ENCODE data around the gene SH3TC1. TPM values are rescaled to one million over a fixed set of nuclear protein-coding genes. Genes with fewer than 3 reads are reported as not detected.
A peak's percentile ranks its signal among the peaks of the same experiment; 100 is the strongest.

Gene SH3TC1
- polyA plus RNA-seq, 1 experiment = 1.2 TPM

- TF ChIP-seq CTCF (IDR thresholded peaks at IDR 0.05; ENCODE audit: insufficient read depth, low read depth, low read length) = no peak
- CTCF ChIA-PET = interaction anchor here (0.7 to 8.9 kb wide), 12 partner anchors 10 to 190 kb away, joined by 3 to 80 read pairs (median 4); no protein-coding TSS in a partner anchor
- Histone ChIP-seq H3K36me3 (ENCODE audit: control insufficient read depth, insufficient read depth, low read length) (no peaks in the 10 kb centered on the region; the same call in 1 of the 2 replicates), H3K27me3 (ENCODE audit: control insufficient read depth, insufficient read depth, low read length) (no peaks in the 10 kb centered on the region), H3K4me3 (ENCODE audit: low read depth, low read length) (no peak overlapping the region)
- POLR2A ChIA-PET = no interaction called here
- no peak for DNase-seq (ENCODE audit: low read depth)
Observed at GRCh38 chr4:8238036-8238511, 39.0 kb downstream of the SH3TC1 start.

GRCh38 chr4:8238515-8239053 is 39.5 kb downstream of the SH3TC1 start:
- Histone ChIP-seq H3K27me3 (ENCODE audit: control insufficient read depth, insufficient read depth, low read length) (no peaks in the 10 kb centered on the region), H3K36me3 (ENCODE audit: control insufficient read depth, insufficient read depth, low read length) (no peaks in the 10 kb centered on the region), H3K4me3 (ENCODE audit: low read depth, low read length) (no peak overlapping the region)
- ChIA-PET POLR2A (no interaction called here), CTCF (interaction anchor here (0.6 to 8.9 kb wide), 8 partner anchors 10 to 190 kb away, joined by 3 to 80 read pairs (median 4); no protein-coding TSS in a partner anchor)
- TF ChIP-seq CTCF (IDR thresholded peaks at IDR 0.05; ENCODE audit: insufficient read depth, low read depth, low read length) = peak; percentile 49
- DNase-seq (ENCODE audit: low read depth) = no peak

GRCh38 chr4:8239226-8239625 is 40.1 kb downstream of the SH3TC1 start:
- H3K27me3 ChIP-seq (ENCODE audit: control insufficient read depth, insufficient read depth, low read length) = no peaks in the 10 kb centered on the region
- ChIA-PET CTCF (interaction anchor here (0.6 to 8.9 kb wide), 5 partner anchors 14 to 169 kb away, joined by 3 to 80 read pairs (median 14); no protein-coding TSS in a partner anchor), POLR2A (no interaction called here)
- no peak for TF ChIP-seq CTCF (IDR thresholded peaks at IDR 0.05; ENCODE audit: insufficient read depth, low read depth, low read length)
- H3K4me3 ChIP-seq (ENCODE audit: low read depth, low read length) = no peak overlapping the region
- DNase-seq (ENCODE audit: low read depth) = no peak
- H3K36me3 ChIP-seq (ENCODE audit: control insufficient read depth, insufficient read depth, low read length) = no peaks in the 10 kb centered on the region

- H3K4me3 ChIP-seq (ENCODE audit: low read depth, low read length) = no peak overlapping the region
- ChIA-PET CTCF (interaction anchor here (1.8 to 8.9 kb wide), 3 partner anchors 61 to 163 kb away, joined by 15 to 80 read pairs (median 36); no protein-coding TSS in a partner anchor), POLR2A (no interaction called here)
- no peak for TF ChIP-seq CTCF (IDR thresholded peaks at IDR 0.05; ENCODE audit: insufficient read depth, low read depth, low read length)
- H3K36me3 ChIP-seq (ENCODE audit: control insufficient read depth, insufficient read depth, low read length) = no peaks in the 10 kb centered on the region
- DNase-seq (ENCODE audit: low read depth) = no peak
- H3K27me3 ChIP-seq (ENCODE audit: control insufficient read depth, insufficient read depth, low read length) = no peaks in the 10 kb centered on the region
Observed at GRCh38 chr4:8239661-8240060, 40.6 kb downstream of the SH3TC1 start.

- DNase-seq (ENCODE audit: low read depth) = no peak
- H3K36me3 ChIP-seq (ENCODE audit: control insufficient read depth, insufficient read depth, low read length) = no peaks in the 10 kb centered on the region
- ChIA-PET POLR2A (no interaction called here), CTCF (interaction anchor here (0.6 to 8.9 kb wide), 9 partner anchors 10 to 164 kb away, joined by 3 to 80 read pairs (median 3); no protein-coding TSS in a partner anchor)
- H3K27me3 ChIP-seq (ENCODE audit: control insufficient read depth, insufficient read depth, low read length) = no peaks in the 10 kb centered on the region
- no peak for TF ChIP-seq CTCF (IDR thresholded peaks at IDR 0.05; ENCODE audit: insufficient read depth, low read depth, low read length)
- no peak overlapping the region for H3K4me3 ChIP-seq (ENCODE audit: low read depth, low read length)
Observed at GRCh38 chr4:8240211-8241041, 41.3 kb downstream of the SH3TC1 start.

Measured in BJ (cell line).